GM18909 (cell line): Measurements from ENCODE around the gene RPL14.

Experiments
- ATAC-seq: cut with Tn5 transposase; IDR thresholded peaks from one replicate; pipeline ENCODE4 v1.9.1; 2021; ENCODE audit warnings: mild to moderate bottlenecking; ENCODE audit not compliant: unreplicated experiment, poor library complexity

The RPL14 gene

GRCh38 chr3:40516201-40516600, 59.1 kb downstream of the RPL14 start:
- no peak for ATAC-seq

GRCh38 chr3:40518067-40518466, 60.9 kb downstream of the RPL14 start:
- no peak for ATAC-seq
